ENCODE results near the gene EXTL1. TPM values are rescaled to one million over a fixed set of nuclear protein-coding genes. Genes with fewer than 3 reads are reported as not detected.

EXTL1 gene
- total and polyA plus RNA-seq, 12 donors = 0.91 to 17.0 (median 7.0) TPM

GRCh38 chr1:26019641-26020315 lies 1.8 kb upstream of the EXTL1 start:
- Histone ChIP-seq H3K4me1 (peaks cover 9 to 78% (median 46%) of the 10 kb centered on the region in 9 donors), H3K27ac (peak overlapping the region in 9 of 10 donors; percentile 44 to 97 (median 84)), H3K36me3 (no peaks in the 10 kb centered on the region), H3K27me3 (no peaks in the 10 kb centered on the region), H3K9me3 (no peaks in the 10 kb centered on the region), H3K4me3 (peak overlapping the region in 5 of 10 donors; percentile 5 to 49 (median 45))
- TF ChIP-seq CTCF (IDR thresholded peaks at IDR 0.05) = no peak
- intact Hi-C loops (cut with DNase I) = no loop called here
- ATAC-seq (no peak), DNase-seq (no peak)
- whole genome bisulfite sequencing, 2 donors = 38 to 50% methylated on average over 8 of the region's 8 CpGs

- H3K27ac ChIP-seq = peak overlapping the region; percentile 44 to 97 (median 84)
- H3K4me1 ChIP-seq = peaks cover 9 to 82% (median 48%) of the 10 kb centered on the region in 9 donors
- DNase-seq (peak in 1 of 2 donors; percentile 73), ATAC-seq (peak; percentile 5 to 72 (median 52))
- 23 to 44% methylated on average over 6 of the region's 6 CpGs for WGBS, 2 donors
- H3K9me3 ChIP-seq = no peaks in the 10 kb centered on the region
- H3K4me3 ChIP-seq = peak overlapping the region in 6 of 10 donors; percentile 29 to 49 (median 46)
- H3K36me3 ChIP-seq = no peaks in the 10 kb centered on the region
- H3K27me3 ChIP-seq = no peaks in the 10 kb centered on the region
- intact Hi-C loops (cut with DNase I) = no loop called here
- TF ChIP-seq CTCF (IDR thresholded peaks at IDR 0.05) = no peak
Measured at GRCh38 chr1:26020330-26020768, 1.2 kb upstream of the EXTL1 start.

- DNase-seq (no peak), ATAC-seq (peak in 6 of 8 donors; percentile 1 to 20 (median 11))
- no peak for TF ChIP-seq CTCF (IDR thresholded peaks at IDR 0.05)
- H3K9me3 ChIP-seq = no peaks in the 10 kb centered on the region
- intact Hi-C loops (cut with DNase I) = no loop called here
- H3K36me3 ChIP-seq = no peaks in the 10 kb centered on the region
- peak overlapping the region; percentile 44 to 97 (median 84) for H3K27ac ChIP-seq
- peaks cover 9 to 78% (median 48%) of the 10 kb centered on the region in 9 donors for H3K4me1 ChIP-seq
- peak overlapping the region in 6 of 10 donors; percentile 29 to 49 (median 46) for H3K4me3 ChIP-seq
- H3K27me3 ChIP-seq = no peaks in the 10 kb centered on the region
- 35 to 49% methylated on average over 6 of the region's 6 CpGs for WGBS, 2 donors
Measured at GRCh38 chr1:26020941-26021646, 481 bp upstream of the EXTL1 start.

GRCh38 chr1:26022404-26022779 lies 817 bp downstream of the EXTL1 start:
- Histone ChIP-seq H3K36me3 (no peaks in the 10 kb centered on the region), H3K9me3 (no peaks in the 10 kb centered on the region), H3K4me1 (peaks cover 9 to 65% (median 38%) of the 10 kb centered on the region in 9 donors), H3K27me3 (no peaks in the 10 kb centered on the region), H3K27ac (peak overlapping the region; percentile 34 to 97 (median 84)), H3K4me3 (peak overlapping the region in 5 of 10 donors; percentile 27 to 49 (median 38))
- ATAC-seq (peak in 4 of 8 donors; percentile 1 to 10 (median 1)), DNase-seq (no peak)
- no peak for TF ChIP-seq CTCF (IDR thresholded peaks at IDR 0.05)
- intact Hi-C loops (cut with DNase I) = no loop called here
- WGBS, 2 donors = 50 to 55% methylated on average over 8 of the region's 8 CpGs

All from heart right ventricle (tissue), 16 donors.